ENCODE data around the gene MTHFD1.
A peak's percentile ranks its signal among the peaks of the same experiment; 100 is the strongest.

Gene MTHFD1

DNA sequence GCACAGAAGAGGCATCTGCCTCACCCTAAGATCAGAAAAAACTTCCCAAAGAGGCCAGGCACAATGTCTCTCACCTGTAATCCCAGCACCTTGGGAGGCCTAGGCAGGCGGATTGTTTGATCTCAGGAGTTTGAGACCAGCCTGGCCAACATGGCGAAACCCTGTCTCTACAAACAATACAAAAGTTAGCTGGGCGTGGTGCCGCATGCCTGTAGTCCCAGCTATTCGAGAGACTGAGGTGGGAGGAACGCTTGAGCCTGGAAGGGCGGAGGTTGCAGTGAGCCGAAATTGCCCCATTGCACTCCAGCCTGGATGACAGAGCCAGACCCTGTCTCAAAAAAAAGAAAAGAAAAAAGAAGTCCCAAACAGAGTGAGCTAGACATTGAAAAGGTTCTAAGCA is 120.9 kb downstream of the MTHFD1 start:
- Histone ChIP-seq H3K4me3 (ENCODE audit: low read length) (peak overlapping the region; percentile 92), H3K36me3 (ENCODE audit: control insufficient read depth, insufficient read depth, low read length, severe bottlenecking) (peaks cover 6% of the 10 kb centered on the region), H3K27me3 (replicated peaks; ENCODE audit: control insufficient read depth, insufficient read depth, low read length) (no peaks in the 10 kb centered on the region), H3K4me1 (ENCODE audit: control insufficient read depth, insufficient read depth, low read length) (peaks cover 58% of the 10 kb centered on the region), H3K9me3 (ENCODE audit: control insufficient read depth, low read length) (no peaks in the 10 kb centered on the region), H3K9ac (ENCODE audit: low read length) (no peak overlapping the region)
- DNase-seq (ENCODE audit: low read depth) = no peak
